ENCODE measurements around the gene RTN4IP1. TPM values are rescaled to one million over a fixed set of nuclear protein-coding genes. Genes with fewer than 3 reads are reported as not detected.

RTN4IP1 gene
- total RNA-seq, 2 donors from 2014 or later, result 7.1 to 8.9 TPM

DNA sequence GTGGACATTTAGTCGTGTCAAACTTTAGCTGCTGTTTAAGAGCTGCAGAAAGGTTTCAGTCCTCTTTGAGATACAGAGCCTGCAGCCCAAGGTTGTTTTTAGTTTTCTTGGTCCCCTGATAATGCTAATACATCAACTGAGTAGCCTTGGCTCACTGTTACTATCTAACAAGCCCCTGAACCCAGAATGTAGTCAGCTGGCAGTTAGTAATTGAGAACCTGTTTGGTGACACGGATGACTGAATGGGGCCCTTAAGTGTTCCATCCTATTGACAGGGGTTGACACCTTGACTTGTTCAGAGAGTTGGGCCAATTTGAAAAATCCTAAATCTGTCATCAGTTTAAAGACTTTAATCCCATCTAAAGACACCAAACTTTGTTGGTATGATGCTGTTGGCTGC lies 2.8 kb downstream of the RTN4IP1 start:
- Mint-ChIP-seq H3K36me3 (ENCODE audit: low read depth) (peaks cover 13% of the 10 kb centered on the region), H3K27ac (no peak overlapping the region), H3K9me3 (peaks cover 23% of the 10 kb centered on the region), H3K4me3 (no peak overlapping the region), H3K4me1 (peaks cover 11% of the 10 kb centered on the region), H3K27me3 (ENCODE audit: insufficient read depth) (no peaks in the 10 kb centered on the region)
- peaks cover 9% of the 10 kb centered on the region for H3K4me1 ChIP-seq (ENCODE audit: control insufficient read depth, insufficient read depth, low read length)
- no peak overlapping the region for H3K9ac ChIP-seq (ENCODE audit: extremely low read depth, low read length, poor library complexity, severe bottlenecking)
- H3K9me3 ChIP-seq (ENCODE audit: control insufficient read depth, low read length), result peaks cover 25% of the 10 kb centered on the region
- WGBS, 2 experiments (ENCODE audit: insufficient coverage in 1 of 2, insufficient read length in 1 of 2), result 53 to 71% methylated on average over 2 of the region's 2 CpGs
- no peaks in the 10 kb centered on the region for H3K27me3 ChIP-seq (ENCODE audit: control insufficient read depth, insufficient read depth, low read length, poor library complexity, severe bottlenecking)
- H3K4me3 ChIP-seq (ENCODE audit: low read length), result no peak overlapping the region
- peaks cover 15% of the 10 kb centered on the region for H3K36me3 ChIP-seq (ENCODE audit: control insufficient read depth, insufficient read depth, low read length)
- no peak overlapping the region for H3K27ac ChIP-seq (ENCODE audit: low read depth, low read length)
- no peak for DNase-seq
- TF ChIP-seq, protein P1, sequence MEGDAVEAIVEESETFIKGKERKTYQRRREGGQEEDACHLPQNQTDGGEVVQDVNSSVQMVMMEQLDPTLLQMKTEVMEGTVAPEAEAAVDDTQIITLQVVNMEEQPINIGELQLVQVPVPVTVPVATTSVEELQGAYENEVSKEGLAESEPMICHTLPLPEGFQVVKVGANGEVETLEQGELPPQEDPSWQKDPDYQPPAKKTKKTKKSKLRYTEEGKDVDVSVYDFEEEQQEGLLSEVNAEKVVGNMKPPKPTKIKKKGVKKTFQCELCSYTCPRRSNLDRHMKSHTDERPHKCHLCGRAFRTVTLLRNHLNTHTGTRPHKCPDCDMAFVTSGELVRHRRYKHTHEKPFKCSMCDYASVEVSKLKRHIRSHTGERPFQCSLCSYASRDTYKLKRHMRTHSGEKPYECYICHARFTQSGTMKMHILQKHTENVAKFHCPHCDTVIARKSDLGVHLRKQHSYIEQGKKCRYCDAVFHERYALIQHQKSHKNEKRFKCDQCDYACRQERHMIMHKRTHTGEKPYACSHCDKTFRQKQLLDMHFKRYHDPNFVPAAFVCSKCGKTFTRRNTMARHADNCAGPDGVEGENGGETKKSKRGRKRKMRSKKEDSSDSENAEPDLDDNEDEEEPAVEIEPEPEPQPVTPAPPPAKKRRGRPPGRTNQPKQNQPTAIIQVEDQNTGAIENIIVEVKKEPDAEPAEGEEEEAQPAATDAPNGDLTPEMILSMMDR (conservative IDR thresholded peaks at IDR 0.05), result no peak

DNA sequence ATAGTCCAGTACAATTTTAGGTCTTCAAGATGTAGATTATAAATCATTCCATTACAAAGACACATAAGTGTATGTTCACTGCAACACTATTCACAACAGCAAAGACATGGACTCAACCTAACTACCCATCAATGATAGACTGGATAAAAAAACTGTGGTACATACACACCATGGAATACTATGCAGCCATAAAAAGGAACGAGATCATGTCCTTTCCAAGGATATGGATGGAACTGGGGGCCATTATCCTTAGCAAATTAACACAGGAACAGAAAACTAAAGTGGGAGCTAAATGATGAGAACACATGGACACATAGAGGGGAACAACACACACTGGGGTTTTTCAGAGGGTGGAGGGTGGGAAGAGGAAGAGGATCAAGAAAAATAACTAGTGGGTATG lies 6.3 kb downstream of the RTN4IP1 start:
- H3K36me3 ChIP-seq (ENCODE audit: control insufficient read depth, insufficient read depth, low read length), result peaks cover 15% of the 10 kb centered on the region
- no peak overlapping the region for H3K9ac ChIP-seq (ENCODE audit: extremely low read depth, low read length, poor library complexity, severe bottlenecking)
- no peaks in the 10 kb centered on the region for H3K27me3 Mint-ChIP-seq (ENCODE audit: insufficient read depth)
- peak overlapping the region; percentile 70 for H3K4me3 ChIP-seq (ENCODE audit: low read length)
- WGBS, 2 experiments (ENCODE audit: insufficient coverage in 1 of 2, insufficient read length in 1 of 2), result 86 to 91% methylated on average over 1 of the region's 1 CpG
- H3K27me3 ChIP-seq (ENCODE audit: control insufficient read depth, insufficient read depth, low read length, poor library complexity, severe bottlenecking), result no peaks in the 10 kb centered on the region
- no peak for DNase-seq
- TF ChIP-seq, protein P1 (conservative IDR thresholded peaks at IDR 0.05), result no peak
- H3K4me1 ChIP-seq (ENCODE audit: control insufficient read depth, insufficient read depth, low read length), result peaks cover 6% of the 10 kb centered on the region
- H3K4me1 Mint-ChIP-seq, result peaks cover 17% of the 10 kb centered on the region
- H3K9me3 ChIP-seq (ENCODE audit: control insufficient read depth, low read length), result peaks cover 25% of the 10 kb centered on the region
- H3K9me3 Mint-ChIP-seq, result peaks cover 23% of the 10 kb centered on the region
- H3K4me3 Mint-ChIP-seq, result no peak overlapping the region
- H3K27ac ChIP-seq (ENCODE audit: low read depth, low read length), result no peak overlapping the region
- H3K36me3 Mint-ChIP-seq (ENCODE audit: low read depth), result peaks cover 13% of the 10 kb centered on the region
- H3K27ac Mint-ChIP-seq, result no peak overlapping the region

DNA sequence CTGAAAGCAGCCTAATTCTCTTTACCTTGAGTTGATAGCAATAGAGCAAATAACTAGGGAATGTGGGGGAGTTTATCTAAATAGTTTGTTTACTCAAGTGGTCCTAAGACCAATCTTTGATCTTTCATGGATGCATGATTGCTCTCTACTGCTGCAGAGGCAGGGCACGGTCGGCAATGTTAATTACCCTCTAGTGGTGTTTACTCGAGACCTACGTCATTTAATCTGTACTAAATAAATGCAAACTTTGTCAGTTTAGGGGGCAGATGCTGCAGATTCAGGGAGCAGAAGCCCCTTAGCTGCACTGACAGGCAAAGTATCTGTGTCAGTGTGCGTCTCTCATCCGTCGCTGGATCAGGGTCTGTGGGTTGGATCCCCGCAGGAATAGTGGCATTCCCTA lies 6.9 kb downstream of the RTN4IP1 start:
- Histone ChIP-seq H3K27ac (ENCODE audit: low read depth, low read length) (no peak overlapping the region), H3K9me3 (ENCODE audit: control insufficient read depth, low read length) (peaks cover 25% of the 10 kb centered on the region), H3K9ac (ENCODE audit: extremely low read depth, low read length, poor library complexity, severe bottlenecking) (no peak overlapping the region), H3K4me1 (ENCODE audit: control insufficient read depth, insufficient read depth, low read length) (peaks cover 6% of the 10 kb centered on the region), H3K4me3 (ENCODE audit: low read length) (peak overlapping the region; percentile 70), H3K27me3 (ENCODE audit: control insufficient read depth, insufficient read depth, low read length, poor library complexity, severe bottlenecking) (no peaks in the 10 kb centered on the region), H3K36me3 (ENCODE audit: control insufficient read depth, insufficient read depth, low read length) (peaks cover 15% of the 10 kb centered on the region)
- Mint-ChIP-seq H3K27ac (no peak overlapping the region), H3K36me3 (ENCODE audit: low read depth) (peaks cover 13% of the 10 kb centered on the region), H3K27me3 (ENCODE audit: insufficient read depth) (no peaks in the 10 kb centered on the region), H3K4me1 (peaks cover 22% of the 10 kb centered on the region), H3K9me3 (peaks cover 23% of the 10 kb centered on the region), H3K4me3 (no peak overlapping the region)
- 88 to 96% methylated on average over 6 to 8 of the region's 8 CpGs for WGBS, 2 experiments (ENCODE audit: insufficient coverage in 1 of 2, insufficient read length in 1 of 2)
- TF ChIP-seq, protein P1 (conservative IDR thresholded peaks at IDR 0.05), result no peak
- no peak for DNase-seq

Measured in endodermal cell (in vitro differentiated cells).